Keratinocyte (primary cell): ENCODE data around the gene PCSK2.

Experiments
- CTCF ChIP-seq, 3 experiments: IDR thresholded peaks in 1 of 3; conservative IDR thresholded peaks in 1 of 3; optimal IDR thresholded peaks in 1 of 3; 2 replicates in 2 of 3; 3 replicates in 1 of 3; pipeline versions ENCODE3 to v1.5.1; 2011; ENCODE audit warnings: low read length in 3 of 3, mild to moderate bottlenecking in 3 of 3, moderate library complexity in 2 of 3, control low read depth in 1 of 3, inconsistent platforms in 1 of 3; ENCODE audit not compliant: insufficient read depth in 2 of 3; ENCODE audit errors: extremely low read depth in 1 of 3
- EZH2 ChIP-seq: IDR thresholded peaks from one replicate; pipeline ENCODE4 v1.6.1; 2012; ENCODE audit warnings: inconsistent platforms, mild to moderate bottlenecking, low read length, moderate library complexity

- no peak for TF ChIP-seq CTCF (optimal IDR thresholded peaks at IDR 0.05 in 1 of 3, IDR thresholded peaks at IDR 0.05 in 1 of 3, conservative IDR thresholded peaks at IDR 0.05 in 1 of 3; ENCODE audit: extremely low read depth in 1 of 3, insufficient read depth in 2 of 3, low read length in 3 of 3)
- no peak for TF ChIP-seq EZH2
Measured at GRCh38 chr20:17534077-17534476, 307.2 kb downstream of the PCSK2 start.
